GM12875 (cell line): ENCODE measurements around the gene RNGTT.

Experiments used
- H3K4me3 ChIP-seq: one replicate; pipeline ENCODE4 v1.5.1; 2011; ENCODE audit warnings: low read depth, low read length, control low read depth
- TF ChIP-seq, protein P1 (sequence below): IDR thresholded peaks from 2 replicates; pipeline ENCODE4 v1.5.1; 2011; ENCODE audit warnings: low read depth, mild to moderate bottlenecking, control low read depth, inconsistent platforms, low read length, moderate library complexity, borderline replicate concordance; ENCODE audit not compliant: insufficient read depth

The RNGTT gene

DNA sequence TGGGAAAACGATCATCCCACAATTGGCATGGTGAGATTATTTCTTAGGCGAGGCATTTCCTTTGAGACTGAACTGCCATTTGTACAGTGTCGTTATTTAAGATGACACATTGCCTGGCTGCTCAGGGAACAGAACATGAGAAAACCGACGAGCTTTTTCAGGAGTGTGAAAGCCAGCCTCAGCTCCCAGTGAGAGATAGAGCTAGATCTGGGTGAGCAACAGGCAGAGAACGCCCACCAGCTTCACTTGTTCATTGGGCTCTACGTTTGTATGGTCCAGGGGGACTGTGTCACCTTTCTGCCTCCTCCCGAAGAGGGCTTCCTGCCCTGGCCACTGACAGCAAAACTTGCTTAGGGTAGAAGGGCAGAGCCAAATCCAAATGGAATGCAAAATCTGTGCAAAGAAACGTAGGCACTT, 378.1 kb downstream of the RNGTT start:
- no peak overlapping the region for H3K4me3 ChIP-seq
- TF ChIP-seq, protein P1, sequence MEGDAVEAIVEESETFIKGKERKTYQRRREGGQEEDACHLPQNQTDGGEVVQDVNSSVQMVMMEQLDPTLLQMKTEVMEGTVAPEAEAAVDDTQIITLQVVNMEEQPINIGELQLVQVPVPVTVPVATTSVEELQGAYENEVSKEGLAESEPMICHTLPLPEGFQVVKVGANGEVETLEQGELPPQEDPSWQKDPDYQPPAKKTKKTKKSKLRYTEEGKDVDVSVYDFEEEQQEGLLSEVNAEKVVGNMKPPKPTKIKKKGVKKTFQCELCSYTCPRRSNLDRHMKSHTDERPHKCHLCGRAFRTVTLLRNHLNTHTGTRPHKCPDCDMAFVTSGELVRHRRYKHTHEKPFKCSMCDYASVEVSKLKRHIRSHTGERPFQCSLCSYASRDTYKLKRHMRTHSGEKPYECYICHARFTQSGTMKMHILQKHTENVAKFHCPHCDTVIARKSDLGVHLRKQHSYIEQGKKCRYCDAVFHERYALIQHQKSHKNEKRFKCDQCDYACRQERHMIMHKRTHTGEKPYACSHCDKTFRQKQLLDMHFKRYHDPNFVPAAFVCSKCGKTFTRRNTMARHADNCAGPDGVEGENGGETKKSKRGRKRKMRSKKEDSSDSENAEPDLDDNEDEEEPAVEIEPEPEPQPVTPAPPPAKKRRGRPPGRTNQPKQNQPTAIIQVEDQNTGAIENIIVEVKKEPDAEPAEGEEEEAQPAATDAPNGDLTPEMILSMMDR, result no peak

DNA sequence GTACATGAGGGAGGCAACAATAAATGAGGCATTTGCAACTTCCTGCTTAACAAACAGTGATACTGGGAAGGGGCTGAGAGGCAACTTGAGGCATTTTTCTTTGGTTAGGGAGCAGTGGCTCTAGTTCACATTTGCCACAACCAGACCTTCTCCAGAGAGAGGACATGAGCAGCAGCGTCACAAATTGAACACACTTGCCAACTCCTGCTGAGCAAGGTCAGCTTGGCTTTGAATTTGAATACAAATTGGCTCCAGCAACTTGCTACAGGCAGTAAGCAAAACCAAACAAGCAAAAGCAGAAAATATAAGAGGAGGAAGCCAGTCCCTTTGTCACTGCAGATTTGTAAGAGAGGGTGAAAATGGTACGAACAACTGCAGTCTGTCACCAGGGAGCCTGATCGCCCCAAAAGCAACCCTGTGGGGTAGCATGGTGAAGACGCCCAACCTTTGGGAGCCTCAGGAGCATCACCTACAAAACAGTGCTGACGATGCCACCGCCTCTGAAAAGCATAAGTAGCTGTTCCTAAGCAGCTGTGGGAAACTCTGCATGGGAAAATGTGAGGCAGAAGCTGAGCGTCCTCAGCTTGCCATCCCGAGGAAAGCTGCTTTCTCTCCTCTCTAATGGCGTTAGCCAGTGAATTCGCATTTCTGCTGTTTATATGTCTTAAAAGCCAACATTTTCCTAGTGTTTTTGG, 378.7 kb downstream of the RNGTT start:
- TF ChIP-seq, protein P1, result no peak
- H3K4me3 ChIP-seq, result no peak overlapping the region

DNA sequence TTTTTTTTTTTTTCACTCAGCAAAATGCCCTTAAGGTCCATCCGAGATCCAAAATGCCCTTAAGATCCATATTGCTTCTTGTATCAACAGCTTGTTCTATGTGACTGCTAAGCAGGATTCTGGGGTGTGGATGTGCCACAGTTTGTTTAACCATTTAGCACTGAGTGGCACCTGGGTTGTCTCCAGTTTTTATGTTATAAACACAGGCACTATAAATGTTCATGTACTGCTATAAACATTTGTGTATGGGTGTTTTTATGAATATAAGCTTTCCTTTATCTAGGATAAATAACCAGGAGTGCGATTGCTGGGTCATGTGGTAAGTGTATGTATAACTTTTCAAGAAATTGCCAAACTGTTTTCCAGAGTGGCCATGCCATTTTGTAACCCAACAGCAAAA, 386.0 kb downstream of the RNGTT start:
- TF ChIP-seq, protein P1, result no peak
- no peak overlapping the region for H3K4me3 ChIP-seq

DNA sequence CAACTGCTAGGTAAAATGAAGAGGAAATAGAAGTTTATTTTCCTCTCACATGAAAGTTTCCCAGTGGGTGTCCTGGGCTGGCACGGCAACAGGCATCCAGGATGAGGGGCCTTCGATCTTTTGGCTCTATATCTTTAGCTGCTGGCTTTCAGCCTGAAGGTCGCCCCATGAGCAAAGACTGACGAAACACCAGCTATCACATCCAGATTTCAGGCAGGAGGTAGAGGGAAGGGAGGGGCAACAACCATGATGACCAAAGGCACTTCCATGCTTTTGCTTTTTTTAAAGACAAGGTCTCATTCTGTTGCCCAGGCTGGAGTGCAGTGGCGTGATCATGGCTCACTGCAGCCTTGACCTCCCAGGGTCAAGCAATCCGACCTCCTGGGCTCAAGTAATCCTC, 387.9 kb downstream of the RNGTT start:
- no peak overlapping the region for H3K4me3 ChIP-seq
- TF ChIP-seq, protein P1, result no peak

DNA sequence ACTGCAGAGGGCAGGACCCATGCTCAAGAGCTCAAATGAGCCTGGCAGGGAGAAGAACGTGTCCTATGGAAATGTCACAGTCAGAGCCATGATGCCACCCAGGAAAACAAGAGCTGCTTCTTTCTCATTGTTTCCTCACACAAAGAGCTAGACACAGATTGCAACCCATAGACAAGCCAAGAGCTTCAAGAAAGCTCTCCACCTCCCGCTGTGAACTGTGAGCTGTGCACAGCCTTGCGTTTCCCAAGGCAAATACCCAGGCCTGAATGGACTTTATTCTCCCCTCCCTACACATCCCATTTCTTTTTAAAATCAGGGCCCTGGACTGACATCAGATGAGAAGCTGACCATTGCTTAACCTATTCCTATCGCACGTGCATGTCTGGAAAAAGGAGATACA, 388.8 kb downstream of the RNGTT start:
- TF ChIP-seq, protein P1, result no peak
- no peak overlapping the region for H3K4me3 ChIP-seq

DNA sequence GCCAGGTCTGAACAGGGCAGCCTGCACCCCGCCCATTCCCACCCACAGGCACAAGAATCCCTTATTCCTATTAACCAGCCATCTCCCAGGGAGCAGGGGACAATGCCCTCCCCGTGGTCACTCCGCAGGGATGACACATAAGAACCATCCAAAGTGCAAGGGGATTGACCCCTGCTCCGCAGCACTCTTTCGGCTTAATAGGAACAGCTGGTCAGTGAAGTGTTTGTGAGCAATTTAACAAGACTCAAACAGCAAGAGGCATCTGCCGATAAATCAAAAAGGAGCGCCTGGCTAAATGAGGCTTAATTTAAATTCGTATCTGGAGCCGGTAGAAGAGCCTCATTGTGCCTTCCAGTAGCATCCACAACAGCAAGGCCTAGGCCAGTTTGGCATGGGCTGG, 389.4 kb downstream of the RNGTT start:
- H3K4me3 ChIP-seq, result no peak overlapping the region
- TF ChIP-seq, protein P1, result no peak

DNA sequence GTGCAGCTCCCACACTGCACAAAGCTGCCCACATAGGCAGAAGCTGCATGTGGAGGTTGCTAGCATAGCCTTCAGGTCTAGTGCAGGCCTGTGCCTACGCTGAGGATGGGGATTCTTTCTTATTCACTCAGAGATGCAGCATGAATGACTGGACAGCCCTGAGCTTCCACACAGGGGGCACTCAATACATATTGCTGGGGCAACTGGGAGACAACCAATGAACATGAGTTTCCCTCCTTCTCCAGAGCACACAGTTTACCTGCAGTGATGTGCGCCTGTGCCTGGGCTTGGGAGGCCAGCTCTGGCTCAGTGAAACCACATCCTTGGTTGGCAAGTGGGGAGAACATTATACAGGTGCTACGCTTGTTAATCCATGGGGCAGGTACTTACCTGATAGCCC, 389.9 kb downstream of the RNGTT start:
- TF ChIP-seq, protein P1, result no peak

More for the DNA sequence above, 389.9 kb downstream of the RNGTT start:
- H3K4me3 ChIP-seq, result no peak overlapping the region
